HG02885 (cell line): ENCODE results near the gene PPIP5K1.

Source experiments
- ATAC-seq: cut with Tn5 transposase; IDR thresholded peaks from one replicate; pipeline ENCODE4 v1.9.1; 2021; ENCODE audit warnings: mild to moderate bottlenecking; ENCODE audit not compliant: unreplicated experiment, poor library complexity

PPIP5K1 gene

GRCh38 chr15:43520138-43520537 is 69.9 kb downstream of the PPIP5K1 start:
- ATAC-seq: no peak

GRCh38 chr15:43519196-43519595 is 70.8 kb downstream of the PPIP5K1 start:
- ATAC-seq: no peak

DNA sequence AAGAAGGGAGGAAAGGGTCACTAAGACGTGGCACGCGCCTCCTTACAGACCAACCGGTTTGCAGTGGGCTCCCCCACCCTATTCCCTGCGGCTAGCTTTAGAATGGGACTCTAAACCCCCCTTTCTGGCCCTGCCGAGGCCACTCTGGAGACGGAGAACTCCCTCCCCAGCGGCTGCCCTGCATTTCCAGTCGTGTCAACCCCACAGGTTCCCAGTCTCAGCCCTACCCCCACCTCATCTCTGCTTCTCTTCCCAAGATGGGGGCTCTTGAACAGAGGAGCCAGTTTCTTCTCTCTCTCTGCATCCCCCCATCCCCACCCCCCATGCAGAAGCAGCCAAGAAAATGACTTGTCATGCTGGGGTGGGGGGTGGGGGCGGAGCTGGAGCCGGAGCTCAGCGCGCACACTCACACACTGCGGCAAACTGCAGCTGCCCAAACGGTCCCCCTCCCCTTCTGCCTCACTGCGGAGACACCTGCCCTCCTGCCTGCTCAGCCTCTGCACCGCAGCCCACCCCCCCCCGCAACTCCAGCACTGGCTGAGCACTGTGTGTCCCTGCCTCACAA is 71.7 kb downstream of the PPIP5K1 start:
- ATAC-seq: no peak

GRCh38 chr15:43517354-43518196 is 72.4 kb downstream of the PPIP5K1 start, which contains the start of gene MAP1A:
MAP1A (plus strand) TSS chr15:43517608; CDS start chr15:43521474, 3,866 bp downstream.
- no peak for ATAC-seq

DNA sequence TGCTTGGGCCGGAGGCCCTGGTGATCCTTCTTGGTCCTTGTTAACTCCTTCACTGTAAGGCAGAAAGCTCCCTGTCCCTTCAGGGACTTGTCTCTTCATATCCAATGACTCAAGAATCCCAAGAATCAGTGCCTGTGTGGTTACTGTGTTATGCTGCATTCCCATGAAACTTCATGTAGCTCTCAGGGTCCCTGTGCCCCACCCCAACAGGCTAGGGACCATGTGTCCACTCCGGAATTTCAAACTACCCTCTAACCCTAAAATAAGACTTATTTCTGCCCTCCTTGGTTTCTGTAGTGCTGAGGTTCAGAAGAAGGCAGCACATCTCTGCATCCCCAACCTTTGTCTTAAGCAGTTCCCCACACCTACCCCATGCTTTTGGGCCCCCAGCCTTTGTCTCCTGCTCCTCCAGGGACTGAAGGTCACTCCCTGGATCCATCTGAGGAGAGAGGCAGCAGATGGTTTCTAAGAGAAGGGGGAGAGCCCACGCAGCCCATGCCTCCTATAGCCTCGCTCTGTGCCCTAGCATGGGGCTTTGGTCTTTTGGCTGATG is 73.1 kb downstream of the PPIP5K1 start:
- no peak for ATAC-seq

GRCh38 chr15:43516185-43516584 is 73.8 kb downstream of the PPIP5K1 start:
- no peak for ATAC-seq

DNA sequence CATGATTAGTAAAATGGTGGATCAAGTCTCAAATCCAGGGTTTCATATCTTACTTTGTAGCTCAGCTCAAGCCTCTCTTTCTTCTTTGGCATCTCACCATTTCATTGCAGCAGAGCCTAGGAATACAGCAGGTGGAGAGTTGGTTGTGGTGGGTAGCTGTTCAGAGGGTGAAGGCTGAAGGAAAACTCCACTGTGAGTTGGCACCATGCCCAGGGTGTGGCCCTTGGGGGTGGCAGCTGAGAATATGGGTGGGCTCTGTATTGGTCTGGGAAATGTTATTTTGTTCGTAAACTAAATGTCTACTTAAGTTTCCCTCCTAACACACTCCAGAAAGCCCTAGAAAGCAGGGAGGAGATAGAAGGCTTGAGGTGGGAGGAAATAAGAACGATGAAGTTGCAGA is 74.3 kb downstream of the PPIP5K1 start:
- no peak for ATAC-seq

- ATAC-seq: no peak
Measured at GRCh38 chr15:43514241-43515057, 75.6 kb downstream of the PPIP5K1 start.

DNA sequence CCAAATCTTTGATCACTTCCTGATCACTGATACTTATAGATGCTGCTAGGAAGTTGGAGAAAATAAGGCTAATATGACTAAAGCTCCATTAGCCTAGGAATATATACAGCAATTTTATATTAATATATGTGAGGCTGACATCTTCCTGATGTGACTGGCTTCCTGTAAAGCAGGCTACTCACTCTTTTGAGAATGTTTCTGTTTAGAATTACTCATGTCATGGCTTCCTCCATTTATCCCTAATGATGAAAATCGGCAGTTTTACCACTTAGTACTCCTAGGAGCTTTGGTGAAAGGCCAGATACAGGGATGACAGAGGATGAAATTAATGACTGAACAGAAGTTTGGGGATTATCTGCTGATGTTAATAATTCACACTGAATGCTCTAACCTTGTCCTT is 76.5 kb downstream of the PPIP5K1 start:
- ATAC-seq: no peak

- ATAC-seq: no peak
Measured at GRCh38 chr15:43511012-43511885, 78.8 kb downstream of the PPIP5K1 start.

DNA sequence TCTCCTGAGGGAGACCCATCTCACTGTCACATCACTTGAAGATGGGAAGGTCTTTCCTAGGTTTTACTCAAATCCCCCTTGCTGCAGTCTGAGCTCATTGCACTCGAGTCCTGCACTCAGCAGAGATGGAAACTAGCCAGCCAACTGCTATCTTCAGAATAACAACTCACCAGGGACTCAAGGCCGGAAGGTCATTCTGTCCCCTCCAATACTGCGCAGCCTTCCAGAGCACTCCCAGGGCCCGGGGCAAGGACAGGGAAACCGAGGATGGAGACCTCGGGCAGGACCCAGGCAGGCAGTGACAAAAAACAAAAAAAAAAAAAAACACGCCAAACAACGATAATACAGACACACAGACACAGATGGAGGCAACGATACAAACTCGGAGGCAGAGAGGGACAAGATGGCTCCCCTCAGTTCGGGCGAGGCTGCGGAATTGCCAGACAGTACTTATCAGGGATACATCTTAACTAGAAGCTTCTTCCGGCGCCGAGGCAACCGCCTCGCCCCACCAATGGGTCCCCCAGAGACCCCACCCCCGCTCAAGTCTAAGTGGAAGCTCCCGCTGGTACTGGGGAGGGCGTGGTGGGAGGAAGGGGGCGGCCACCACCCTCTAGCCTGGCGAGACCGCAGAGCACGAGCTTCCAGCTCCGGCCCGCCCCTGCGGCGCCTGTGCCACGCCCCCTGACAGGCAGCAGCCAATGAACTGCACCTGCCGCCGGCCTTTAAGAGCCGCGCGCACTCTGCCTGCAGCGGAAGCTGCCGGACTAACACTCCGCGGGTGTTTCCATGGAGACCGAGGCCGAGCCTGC is 79.6 kb downstream of the PPIP5K1 start:
- peak; percentile 97 for ATAC-seq

DNA sequence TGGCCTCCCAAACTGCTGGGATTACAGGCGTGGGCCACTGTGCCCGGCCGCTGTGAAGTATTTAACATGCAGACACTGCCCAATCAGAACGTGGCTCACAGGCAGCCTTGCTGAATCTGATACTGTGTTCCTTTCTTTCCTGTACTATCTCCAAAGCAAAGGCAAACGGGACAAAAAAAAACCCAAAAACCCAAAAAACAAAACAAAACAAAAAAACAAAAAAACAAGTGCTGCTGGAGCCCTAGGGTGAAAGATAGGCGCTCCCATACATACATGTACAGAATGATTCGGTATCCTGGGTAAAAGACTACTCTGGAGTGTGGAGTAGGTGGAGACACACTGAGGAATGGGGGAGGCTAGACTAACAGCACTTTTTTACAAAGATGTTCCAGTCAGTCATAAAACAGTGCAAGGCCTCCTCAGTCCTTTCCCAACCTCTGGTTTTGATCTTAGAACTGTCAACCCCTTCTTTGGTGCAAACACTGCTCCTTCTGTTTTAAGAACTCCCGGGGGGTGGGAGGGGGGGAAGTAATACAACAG is 80.3 kb downstream of the PPIP5K1 start:
- ATAC-seq: no peak

- ATAC-seq: no peak
Measured at GRCh38 chr15:43508991-43509659, 80.9 kb downstream of the PPIP5K1 start.

DNA sequence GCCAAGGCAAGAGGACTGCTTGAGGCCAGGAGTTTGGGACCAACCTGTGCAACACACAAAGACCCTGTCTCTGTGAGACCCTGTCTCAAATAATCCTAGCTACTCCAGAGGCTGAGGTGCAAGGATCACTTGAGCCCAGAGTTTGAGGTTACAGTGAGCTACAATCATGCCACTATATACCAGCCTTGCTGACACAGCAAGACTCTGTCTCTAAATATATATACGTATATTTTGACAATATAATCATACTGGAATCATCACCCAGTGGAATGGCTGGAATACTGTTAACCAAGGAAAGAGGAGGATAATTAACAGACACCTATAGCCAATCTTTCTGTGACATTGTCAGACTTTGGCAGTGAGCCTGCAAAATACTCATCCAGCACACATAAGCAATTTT is 81.6 kb downstream of the PPIP5K1 start:
- no peak for ATAC-seq

- ATAC-seq: no peak
Measured at GRCh38 chr15:43505738-43506137, 84.3 kb downstream of the PPIP5K1 start.

DNA sequence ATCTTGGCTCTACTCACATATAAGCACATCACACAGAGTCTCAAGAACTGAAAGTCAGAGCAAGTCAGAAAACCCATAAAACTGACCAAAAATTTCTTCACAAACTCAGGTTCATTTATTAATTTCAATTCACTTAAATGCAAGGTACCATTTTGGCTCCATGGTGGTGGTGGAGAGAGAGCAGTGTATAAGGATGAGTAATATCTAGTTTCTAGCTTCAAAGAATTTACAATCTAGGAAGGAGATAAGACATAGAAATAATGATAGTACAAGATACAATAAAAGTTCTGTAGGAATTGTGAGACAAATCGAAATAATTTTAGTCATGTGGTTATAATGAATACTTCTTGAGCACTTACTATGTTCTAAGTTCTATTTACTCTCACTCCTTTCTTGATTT is 90.4 kb downstream of the PPIP5K1 start:
- no peak for ATAC-seq

DNA sequence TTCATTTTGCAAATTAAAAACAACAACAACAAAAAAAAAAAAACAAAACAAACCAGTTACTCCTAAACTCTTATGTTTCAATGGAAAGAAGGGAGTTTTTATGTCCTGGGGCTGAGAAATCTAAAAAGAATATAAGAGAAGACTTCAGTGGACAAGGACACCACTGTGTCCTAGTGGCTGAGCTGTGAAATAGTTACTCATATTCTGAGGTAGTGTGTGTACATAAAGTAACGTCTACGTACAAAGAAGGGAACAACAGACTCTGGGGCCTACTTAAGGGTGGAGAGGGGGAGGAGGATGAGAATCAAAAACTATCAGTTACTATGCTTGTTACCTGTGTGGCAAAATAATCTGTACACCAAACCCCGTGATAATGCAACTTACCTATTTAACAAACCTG is 91.0 kb downstream of the PPIP5K1 start:
- no peak for ATAC-seq
